Activated B cell treated with CpG ODN at 0.5 μM for 24 hours (primary cell): Measurements from ENCODE around the gene PTPRT. TPM values are rescaled to one million over a fixed set of nuclear protein-coding genes. Genes with fewer than 3 reads are reported as not detected.

Experiments used
- ATAC-seq: fragments of 200-7000 bp; cut with Tn5 transposase; one replicate; pipeline ENCODE4 v1.10.0; 2021; ENCODE audit warnings: low read depth, mild to moderate bottlenecking, moderate library complexity
- CTCF ChIA-PET: fragments of 350-600 bp; sonication (Branson Sonifier 250); formaldehyde crosslinking; loops from one replicate; lab custom pipeline; 2021; ENCODE audit warnings: antibody characterized with exemption; lab: Charles Lee
- POLR2A ChIA-PET: fragments of 350-600 bp; sonication (Branson Sonifier 250); formaldehyde crosslinking; loops from one replicate; lab custom pipeline; 2021; ENCODE audit warnings: antibody characterized with exemption; lab: Charles Lee
- DNase-seq: peaks from one replicate; pipeline ENCODE4 v3.0.0; 2022
- H3K27ac Mint-ChIP-seq: one replicate; pipeline ENCODE4 v1.8.0; 2020; ENCODE audit warnings: mixed read lengths
- H3K27me3 Mint-ChIP-seq: one replicate; pipeline ENCODE4 v1.8.0; 2021; ENCODE audit warnings: mixed read lengths
- H3K36me3 Mint-ChIP-seq: one replicate; pipeline ENCODE4 v1.8.0; 2021; ENCODE audit warnings: low read depth, mixed read lengths
- H3K4me1 Mint-ChIP-seq: one replicate; pipeline ENCODE4 v1.8.0; 2021; ENCODE audit warnings: mixed read lengths
- H3K4me3 Mint-ChIP-seq: one replicate; pipeline ENCODE4 v1.8.0; 2020; ENCODE audit warnings: mild to moderate bottlenecking, mixed read lengths
- H3K9me3 Mint-ChIP-seq: one replicate; pipeline ENCODE4 v1.8.0; 2020; ENCODE audit warnings: mixed read lengths
- CTCF ChIP-seq: fragments of 200-600 bp; IDR thresholded peaks from one replicate; pipeline ENCODE4 v1.8.0; 2022; ENCODE audit warnings: antibody characterized with exemption, mild to moderate bottlenecking
- intact Hi-C: fragments of 100-400 bp; cut with micrococcal nuclease; formaldehyde crosslinking; loops from one replicate; pipeline ENCODE4 v1.15.1; 2024
- total RNA-seq: library from RNA; stranded (reverse); gene quantifications from 2 replicates; pipeline ENCODE4 v1.2.3, GENCODE V29; 2022

PTPRT gene
- total RNA-seq, 1 donor from 2014 or later: not detected

- POLR2A ChIA-PET: no interaction called here
- no peak for TF ChIP-seq CTCF
- no peak for DNase-seq
- H3K9me3 Mint-ChIP-seq: peaks cover 11% of the 10 kb centered on the region
- no peak overlapping the region for H3K27ac Mint-ChIP-seq
- H3K36me3 Mint-ChIP-seq: no peaks in the 10 kb centered on the region
- no peaks in the 10 kb centered on the region for H3K27me3 Mint-ChIP-seq
- no peak for ATAC-seq
- intact Hi-C loops: no loop called here
- H3K4me3 Mint-ChIP-seq: no peak overlapping the region
- CTCF ChIA-PET: no interaction called here
- no peaks in the 10 kb centered on the region for H3K4me1 Mint-ChIP-seq
These were observed 613.5 kb downstream of the PTPRT start for GRCh38 chr20:42576167-42576566.

GRCh38 chr20:42572320-42573016, 617.2 kb downstream of the PTPRT start:
- ATAC-seq (no peak), DNase-seq (no peak)
- Mint-ChIP-seq H3K27ac (no peak overlapping the region), H3K36me3 (no peaks in the 10 kb centered on the region), H3K9me3 (peaks cover 11% of the 10 kb centered on the region), H3K4me1 (no peaks in the 10 kb centered on the region), H3K4me3 (no peak overlapping the region), H3K27me3 (no peaks in the 10 kb centered on the region)
- no peak for TF ChIP-seq CTCF
- ChIA-PET POLR2A (no interaction called here), CTCF (no interaction called here)
- intact Hi-C loops: no loop called here

GRCh38 chr20:42567409-42567808, 622.3 kb downstream of the PTPRT start:
- Mint-ChIP-seq H3K4me1 (no peaks in the 10 kb centered on the region), H3K9me3 (peaks cover 10% of the 10 kb centered on the region), H3K36me3 (no peaks in the 10 kb centered on the region), H3K4me3 (no peak overlapping the region), H3K27me3 (no peaks in the 10 kb centered on the region), H3K27ac (no peak overlapping the region)
- intact Hi-C loops: no loop called here
- ChIA-PET POLR2A (no interaction called here), CTCF (no interaction called here)
- DNase-seq (no peak), ATAC-seq (no peak)
- TF ChIP-seq CTCF: no peak

- intact Hi-C loops: no loop called here
- ATAC-seq (no peak), DNase-seq (no peak)
- ChIA-PET CTCF (no interaction called here), POLR2A (no interaction called here)
- no peaks in the 10 kb centered on the region for H3K36me3 Mint-ChIP-seq
- H3K4me3 Mint-ChIP-seq: no peak overlapping the region
- H3K27ac Mint-ChIP-seq: no peak overlapping the region
- H3K4me1 Mint-ChIP-seq: no peaks in the 10 kb centered on the region
- no peaks in the 10 kb centered on the region for H3K27me3 Mint-ChIP-seq
- H3K9me3 Mint-ChIP-seq: no peaks in the 10 kb centered on the region
- no peak for TF ChIP-seq CTCF
These were observed 624.3 kb downstream of the PTPRT start for GRCh38 chr20:42565235-42565995.

- no peaks in the 10 kb centered on the region for H3K27me3 Mint-ChIP-seq
- no peak for DNase-seq
- ChIA-PET POLR2A (no interaction called here), CTCF (no interaction called here)
- H3K4me1 Mint-ChIP-seq: no peaks in the 10 kb centered on the region
- no peaks in the 10 kb centered on the region for H3K36me3 Mint-ChIP-seq
- ATAC-seq: no peak
- intact Hi-C loops: no loop called here
- TF ChIP-seq CTCF: no peak
- no peak overlapping the region for H3K27ac Mint-ChIP-seq
- H3K9me3 Mint-ChIP-seq: no peaks in the 10 kb centered on the region
- no peak overlapping the region for H3K4me3 Mint-ChIP-seq
These were observed 630.0 kb downstream of the PTPRT start for GRCh38 chr20:42559665-42560064.
